Tibial nerve (tissue), 4 donors: ENCODE measurements around the gene MED14.

ENCODE experiments used
- EP300 ChIP-seq, 2 donors: sonication (generic); formaldehyde crosslinking; IDR thresholded peaks; one replicate each; pipeline ENCODE4 v1.6.1; 2017; ENCODE audit warnings: antibody characterized with exemption in 2 of 2, mild to moderate bottlenecking in 1 of 2
- POLR2A ChIP-seq, 2 donors: fragments of 450-650 bp; IDR thresholded peaks; one replicate each; pipeline ENCODE4 v1.6.1; 2017; ENCODE audit warnings: antibody characterized with exemption in 2 of 2, mild to moderate bottlenecking in 2 of 2, moderate library complexity in 2 of 2
- TF ChIP-seq, protein P1 (sequence below), 5 experiments: fragments of 200-600 bp in 3 of 5; fragments of 450-650 bp in 2 of 5; sonication (generic) in 3 of 5; IDR thresholded peaks; one replicate each; pipeline ENCODE4 v1.5.1; 2016 to 2019; ENCODE audit warnings: antibody characterized with exemption in 5 of 5, mild to moderate bottlenecking in 3 of 5, moderate library complexity in 2 of 5

DNA sequence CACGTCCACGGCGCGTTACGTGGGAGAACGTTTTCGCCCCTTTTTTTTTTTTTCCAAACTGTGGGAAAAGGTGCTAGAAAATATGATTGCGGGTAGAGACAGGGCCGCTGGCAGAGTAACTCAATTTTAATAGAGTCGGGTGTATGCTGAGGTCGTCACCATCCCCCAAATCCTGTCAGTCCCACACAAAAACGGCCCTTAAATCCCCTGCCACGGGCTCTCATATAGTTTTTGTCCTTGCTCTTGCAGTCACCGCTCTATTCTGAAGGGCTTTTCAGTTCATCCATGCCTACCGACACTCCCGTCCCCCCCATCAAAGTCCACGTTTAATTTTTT lies 796 bp upstream of the MED14 start:
- TF ChIP-seq, protein P1, sequence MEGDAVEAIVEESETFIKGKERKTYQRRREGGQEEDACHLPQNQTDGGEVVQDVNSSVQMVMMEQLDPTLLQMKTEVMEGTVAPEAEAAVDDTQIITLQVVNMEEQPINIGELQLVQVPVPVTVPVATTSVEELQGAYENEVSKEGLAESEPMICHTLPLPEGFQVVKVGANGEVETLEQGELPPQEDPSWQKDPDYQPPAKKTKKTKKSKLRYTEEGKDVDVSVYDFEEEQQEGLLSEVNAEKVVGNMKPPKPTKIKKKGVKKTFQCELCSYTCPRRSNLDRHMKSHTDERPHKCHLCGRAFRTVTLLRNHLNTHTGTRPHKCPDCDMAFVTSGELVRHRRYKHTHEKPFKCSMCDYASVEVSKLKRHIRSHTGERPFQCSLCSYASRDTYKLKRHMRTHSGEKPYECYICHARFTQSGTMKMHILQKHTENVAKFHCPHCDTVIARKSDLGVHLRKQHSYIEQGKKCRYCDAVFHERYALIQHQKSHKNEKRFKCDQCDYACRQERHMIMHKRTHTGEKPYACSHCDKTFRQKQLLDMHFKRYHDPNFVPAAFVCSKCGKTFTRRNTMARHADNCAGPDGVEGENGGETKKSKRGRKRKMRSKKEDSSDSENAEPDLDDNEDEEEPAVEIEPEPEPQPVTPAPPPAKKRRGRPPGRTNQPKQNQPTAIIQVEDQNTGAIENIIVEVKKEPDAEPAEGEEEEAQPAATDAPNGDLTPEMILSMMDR (IDR thresholded peaks at IDR 0.05) = no peak
- TF ChIP-seq POLR2A (IDR thresholded peaks at IDR 0.05) (no peak), EP300 (IDR thresholded peaks at IDR 0.05) (no peak)
